HG03039 (cell line): ENCODE data around the gene MESP2.

Source experiments
- ATAC-seq: cut with Tn5 transposase; IDR thresholded peaks from one replicate; pipeline ENCODE4 v1.9.1; 2021; ENCODE audit warnings: mild to moderate bottlenecking, moderate library complexity; ENCODE audit not compliant: unreplicated experiment

The MESP2 gene

GRCh38 chr15:89799011-89799911 is 23.1 kb downstream of the MESP2 start:
- ATAC-seq: no peak

GRCh38 chr15:89799918-89800498 is 23.9 kb downstream of the MESP2 start:
- no peak for ATAC-seq

- no peak for ATAC-seq
Measured at GRCh38 chr15:89801471-89802195, 25.5 kb downstream of the MESP2 start.

GRCh38 chr15:89802231-89802928 is 26.2 kb downstream of the MESP2 start:
- ATAC-seq: no peak

GRCh38 chr15:89802986-89803824 is 27.1 kb downstream of the MESP2 start:
- no peak for ATAC-seq

GRCh38 chr15:89803941-89804800 is 28.0 kb downstream of the MESP2 start:
- no peak for ATAC-seq

- ATAC-seq: no peak
Measured at GRCh38 chr15:89805241-89806209, 29.4 kb downstream of the MESP2 start.

GRCh38 chr15:89806210-89806558 is 30.1 kb downstream of the MESP2 start:
- ATAC-seq: no peak

GRCh38 chr15:89806559-89807550 is 30.7 kb downstream of the MESP2 start:
- no peak for ATAC-seq

- no peak for ATAC-seq
Measured at GRCh38 chr15:89807689-89808088, 31.6 kb downstream of the MESP2 start.

- no peak for ATAC-seq
Measured at GRCh38 chr15:89808160-89808870, 32.2 kb downstream of the MESP2 start.

GRCh38 chr15:89809093-89809786 is 33.1 kb downstream of the MESP2 start:
- ATAC-seq: no peak

GRCh38 chr15:89809787-89810148 is 33.6 kb downstream of the MESP2 start:
- no peak for ATAC-seq

GRCh38 chr15:89810837-89811236 is 34.7 kb downstream of the MESP2 start:
- ATAC-seq: no peak

GRCh38 chr15:89812011-89812846 is 36.1 kb downstream of the MESP2 start:
- ATAC-seq: no peak
